Measurements from ENCODE around the gene PDE6G.
A peak's percentile ranks its signal among the peaks of the same experiment; 100 is the strongest.

DNA sequence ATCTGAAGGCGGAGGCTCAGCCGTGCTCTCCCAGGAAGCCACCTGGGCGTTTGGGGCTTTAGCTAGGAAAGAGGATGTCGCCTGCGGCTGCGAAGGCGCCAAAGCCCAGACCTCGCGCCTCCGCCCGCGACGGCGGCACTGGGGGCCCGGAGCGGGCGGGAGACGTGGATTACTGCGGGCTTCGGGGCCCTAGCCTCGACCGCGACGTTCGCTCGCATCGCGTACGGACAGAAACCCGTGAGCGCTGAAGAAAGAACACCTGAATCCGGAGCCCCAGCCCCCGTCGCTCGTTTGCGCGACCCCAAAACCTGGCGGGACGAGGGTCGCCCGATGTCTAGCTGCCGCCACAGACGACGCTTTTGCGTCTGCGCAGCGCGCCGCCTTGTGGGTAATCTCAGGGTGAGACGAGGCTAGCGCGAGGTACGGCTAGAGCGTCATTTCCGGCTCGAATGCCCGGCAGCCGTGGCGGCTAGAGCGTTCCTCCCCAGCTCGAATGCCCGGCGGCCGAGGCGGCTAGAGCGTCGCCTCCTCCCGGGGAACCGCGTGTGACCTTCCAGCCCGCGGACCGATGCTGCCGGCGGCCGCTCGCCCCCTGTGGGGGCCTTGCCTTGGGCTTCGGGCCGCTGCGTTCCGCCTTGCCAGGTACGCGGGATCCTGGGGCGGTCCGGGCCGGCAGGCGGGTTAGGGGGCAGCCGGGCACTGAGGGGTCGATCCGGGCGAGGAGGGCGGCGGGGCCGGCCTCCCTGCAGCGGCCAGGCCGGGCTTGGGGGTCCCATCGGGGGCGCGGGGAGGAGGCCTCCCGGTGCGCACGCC is 46.8 kb upstream of the PDE6G start, which contains the start of gene MRPL12:
- TF ChIP-seq EZH2 (IDR thresholded peaks at IDR 0.05; ENCODE audit: borderline replicate concordance, low read depth, low read length, severe bottlenecking) = no peak
- TF ChIP-seq POLR2A (IDR thresholded peaks at IDR 0.05; ENCODE audit: low read depth, low read length) = peak; percentile 98

All from endothelial cell of umbilical vein (primary cell).